Smooth muscle cell (in vitro differentiated cells): ENCODE results near the gene OR2A5. TPM values are rescaled to one million over a fixed set of nuclear protein-coding genes. Genes with fewer than 3 reads are reported as not detected.

Source experiments
- DNase-seq: peaks from one replicate; lab custom pipeline; 2025; ENCODE audit not compliant: unreplicated experiment; lab: John Stamatoyannopoulos, UW
- H2AFZ ChIP-seq: fragments of 200-600 bp; sonication (generic); 2 replicates; pipeline ENCODE4 v1.6.0; 2016; ENCODE audit warnings: antibody characterized with exemption, low read depth, mild to moderate bottlenecking
- H3F3A ChIP-seq: fragments of 200-600 bp; sonication (generic); 2 replicates; pipeline ENCODE4 v1.6.0; 2017; ENCODE audit warnings: antibody characterized with exemption, low read depth
- H3K27ac ChIP-seq: fragments of 200-600 bp; sonication (generic); 2 replicates; pipeline ENCODE4 v1.5.1; 2016; ENCODE audit warnings: low read depth, mild to moderate bottlenecking
- H3K27me3 ChIP-seq: fragments of 200-600 bp; sonication (generic); 2 replicates; pipeline ENCODE4 v1.6.1; 2016; ENCODE audit warnings: low read depth, mild to moderate bottlenecking
- H3K36me3 ChIP-seq: fragments of 200-600 bp; sonication (generic); 2 replicates; pipeline ENCODE4 v1.5.1; 2016; ENCODE audit warnings: low read depth
- H3K4me1 ChIP-seq: fragments of 200-600 bp; sonication (generic); 2 replicates; pipeline ENCODE4 v1.5.1; 2016; ENCODE audit warnings: low read depth
- H3K4me2 ChIP-seq: fragments of 200-600 bp; sonication (generic); 2 replicates; pipeline ENCODE4 v1.6.0; 2016; ENCODE audit warnings: mild to moderate bottlenecking
- H3K4me3 ChIP-seq: fragments of 200-600 bp; sonication (generic); 2 replicates; pipeline ENCODE4 v1.5.1; 2016; ENCODE audit warnings: mild to moderate bottlenecking
- H3K79me2 ChIP-seq: fragments of 200-600 bp; sonication (generic); 2 replicates; pipeline ENCODE4 v1.6.0; 2016; ENCODE audit warnings: low read depth, mild to moderate bottlenecking
- H3K9ac ChIP-seq: fragments of 200-600 bp; sonication (generic); 2 replicates; pipeline ENCODE4 v1.6.0; 2016; ENCODE audit warnings: low read depth
- H3K9me3 ChIP-seq: fragments of 200-600 bp; sonication (generic); replicated peaks from 2 replicates; pipeline ENCODE4 v1.5.1; 2016; ENCODE audit warnings: low read depth
- H4K20me1 ChIP-seq: fragments of 200-600 bp; sonication (generic); 2 replicates; pipeline ENCODE4 v1.6.0; 2016; ENCODE audit warnings: low read depth
- WGBS: methylation state at CpG from one replicate; pipeline ENCODE4 v1.1.7; 2016; ENCODE audit warnings: low lambda C conversion rate; 5-methylcytosine and 5-hydroxymethylcytosine counted together
- polyA plus RNA-seq: library from polyadenylated mRNA; unstranded; fragments of >200 nt; fragmentation: Nextera tagmentation; extraction: Ambion mirVana; gene quantifications from 2 replicates; pipeline ENCODE4 v1.2.1, GENCODE V29; 2016
- total RNA-seq: library from RNA; depleted of rRNA; stranded (reverse); fragments of >200 nt; gene quantifications from 2 replicates; pipeline ENCODE4 v1.2.3, GENCODE V29; 2014
- TF ChIP-seq, protein P1 (sequence below): fragments of 200-600 bp; sonication (generic); IDR thresholded peaks from 2 replicates; pipeline ENCODE4 v1.5.1; 2017; ENCODE audit warnings: borderline replicate concordance, mild to moderate bottlenecking, antibody characterized with exemption; ENCODE audit not compliant: insufficient read depth, poor library complexity, severe bottlenecking

The OR2A5 gene
- total and polyA plus RNA-seq, 2 experiments from 2014 or later = not detected

DNA sequence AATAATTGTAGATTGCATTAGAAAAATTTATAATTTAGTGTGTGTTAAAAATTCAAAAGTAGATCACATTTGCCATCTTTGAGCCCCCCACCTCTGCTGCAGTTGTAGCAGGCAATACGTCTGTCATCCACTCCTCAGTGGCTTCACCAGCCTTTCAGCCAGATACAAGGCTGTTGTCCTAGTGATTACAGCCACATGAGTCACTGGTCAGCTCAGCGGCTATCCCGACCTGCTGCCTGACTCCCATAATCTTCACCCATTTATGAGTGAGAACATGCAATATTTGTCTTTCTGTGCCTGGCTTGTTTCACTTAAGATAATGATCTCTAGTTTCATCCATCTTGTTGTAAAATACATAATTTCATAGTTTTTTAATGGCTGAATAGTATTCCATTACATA is 9.2 kb downstream of the OR2A5 start:
- no peaks in the 10 kb centered on the region for H3K27me3 ChIP-seq
- no peaks in the 10 kb centered on the region for H3K9me3 ChIP-seq
- no peaks in the 10 kb centered on the region for H3K4me1 ChIP-seq
- no peak overlapping the region for H3K27ac ChIP-seq
- DNase-seq = no peak
- no peaks in the 10 kb centered on the region for H3K79me2 ChIP-seq
- H3F3A ChIP-seq = no peaks in the 10 kb centered on the region
- H4K20me1 ChIP-seq = no peaks in the 10 kb centered on the region
- no peak overlapping the region for H3K4me2 ChIP-seq
- no peak overlapping the region for H3K9ac ChIP-seq
- H3K36me3 ChIP-seq = no peaks in the 10 kb centered on the region
- TF ChIP-seq, protein P1, sequence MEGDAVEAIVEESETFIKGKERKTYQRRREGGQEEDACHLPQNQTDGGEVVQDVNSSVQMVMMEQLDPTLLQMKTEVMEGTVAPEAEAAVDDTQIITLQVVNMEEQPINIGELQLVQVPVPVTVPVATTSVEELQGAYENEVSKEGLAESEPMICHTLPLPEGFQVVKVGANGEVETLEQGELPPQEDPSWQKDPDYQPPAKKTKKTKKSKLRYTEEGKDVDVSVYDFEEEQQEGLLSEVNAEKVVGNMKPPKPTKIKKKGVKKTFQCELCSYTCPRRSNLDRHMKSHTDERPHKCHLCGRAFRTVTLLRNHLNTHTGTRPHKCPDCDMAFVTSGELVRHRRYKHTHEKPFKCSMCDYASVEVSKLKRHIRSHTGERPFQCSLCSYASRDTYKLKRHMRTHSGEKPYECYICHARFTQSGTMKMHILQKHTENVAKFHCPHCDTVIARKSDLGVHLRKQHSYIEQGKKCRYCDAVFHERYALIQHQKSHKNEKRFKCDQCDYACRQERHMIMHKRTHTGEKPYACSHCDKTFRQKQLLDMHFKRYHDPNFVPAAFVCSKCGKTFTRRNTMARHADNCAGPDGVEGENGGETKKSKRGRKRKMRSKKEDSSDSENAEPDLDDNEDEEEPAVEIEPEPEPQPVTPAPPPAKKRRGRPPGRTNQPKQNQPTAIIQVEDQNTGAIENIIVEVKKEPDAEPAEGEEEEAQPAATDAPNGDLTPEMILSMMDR = no peak
- H2AFZ ChIP-seq = no peak overlapping the region
- H3K4me3 ChIP-seq = no peak overlapping the region
- WGBS = 4% methylated on average over 3 of the region's 3 CpGs

DNA sequence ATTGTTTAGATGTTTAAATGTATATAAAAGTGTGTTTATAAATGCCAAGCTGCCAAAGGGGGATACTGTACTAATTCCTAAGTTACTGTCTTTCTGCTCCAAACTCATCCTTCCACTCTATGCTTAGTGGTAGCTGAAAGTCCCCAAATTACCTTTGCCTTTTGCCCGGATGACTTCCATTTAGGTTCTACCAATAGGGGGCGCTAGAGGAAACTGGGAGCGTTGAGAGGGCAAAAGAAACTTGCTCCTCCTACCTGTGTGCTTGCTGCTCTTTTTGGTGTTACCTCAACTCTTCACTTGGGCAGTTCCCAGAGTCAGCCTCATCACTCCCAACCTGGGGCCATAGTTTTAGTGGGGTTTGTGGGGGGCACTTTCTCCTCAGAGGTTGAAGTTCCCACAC is 15.0 kb downstream of the OR2A5 start:
- no peak overlapping the region for H2AFZ ChIP-seq
- H3K9ac ChIP-seq = no peak overlapping the region
- DNase-seq = no peak
- no peaks in the 10 kb centered on the region for H3K79me2 ChIP-seq
- no peaks in the 10 kb centered on the region for H3K4me1 ChIP-seq
- H3K27me3 ChIP-seq = no peaks in the 10 kb centered on the region
- WGBS = 41% methylated on average over 3 of the region's 3 CpGs
- H3K9me3 ChIP-seq = no peaks in the 10 kb centered on the region
- H3K4me3 ChIP-seq = no peak overlapping the region
- TF ChIP-seq, protein P1 = peak; percentile 52
- no peaks in the 10 kb centered on the region for H4K20me1 ChIP-seq
- no peak overlapping the region for H3K4me2 ChIP-seq
- H3K36me3 ChIP-seq = no peaks in the 10 kb centered on the region
- H3F3A ChIP-seq = no peaks in the 10 kb centered on the region
- H3K27ac ChIP-seq = no peak overlapping the region

DNA sequence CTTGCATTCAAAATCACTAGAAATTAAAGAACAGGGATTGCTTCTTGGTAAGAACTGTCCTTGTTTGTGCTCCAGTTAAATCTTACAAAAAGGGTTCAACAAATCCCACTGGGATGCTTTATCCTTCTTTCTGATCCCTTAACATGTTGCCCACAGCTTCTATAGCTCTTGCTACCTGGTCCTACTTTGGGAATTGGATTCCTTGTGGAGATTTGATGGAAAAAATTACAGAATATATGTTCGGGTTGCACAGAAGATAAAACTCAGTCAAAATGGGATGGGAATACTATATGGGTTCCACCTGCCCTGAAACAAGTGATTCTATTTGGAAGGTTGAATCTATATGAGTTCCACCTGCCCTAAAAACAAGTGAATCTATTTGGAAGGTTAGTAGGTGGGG is 20.8 kb downstream of the OR2A5 start, which contains the start of gene OR2A25:
Gene OR2A25 (plus strand): TSS at position 301 of the 400 bp plus-strand sequence. CDS start 4,409 bp downstream, outside the sequence.
- no peak for DNase-seq
- Histone ChIP-seq H3K9me3 (no peaks in the 10 kb centered on the region), H3K4me1 (no peaks in the 10 kb centered on the region), H2AFZ (no peak within 1 kb of the TSS), H3K27ac (no peak within 1 kb of the TSS), H3F3A (no peaks in the 10 kb centered on the region), H3K4me2 (no peak within 1 kb of the TSS), H4K20me1 (no peaks in the 10 kb centered on the region), H3K4me3 (no peak within 1 kb of the TSS), H3K79me2 (no peaks in the 10 kb centered on the region), H3K36me3 (no peaks in the 10 kb centered on the region), H3K27me3 (no peaks in the 10 kb centered on the region), H3K9ac (no peak within 1 kb of the TSS)
- TF ChIP-seq, protein P1 = no peak
- 83% methylated on average over 1 of the region's 1 CpG for WGBS

DNA sequence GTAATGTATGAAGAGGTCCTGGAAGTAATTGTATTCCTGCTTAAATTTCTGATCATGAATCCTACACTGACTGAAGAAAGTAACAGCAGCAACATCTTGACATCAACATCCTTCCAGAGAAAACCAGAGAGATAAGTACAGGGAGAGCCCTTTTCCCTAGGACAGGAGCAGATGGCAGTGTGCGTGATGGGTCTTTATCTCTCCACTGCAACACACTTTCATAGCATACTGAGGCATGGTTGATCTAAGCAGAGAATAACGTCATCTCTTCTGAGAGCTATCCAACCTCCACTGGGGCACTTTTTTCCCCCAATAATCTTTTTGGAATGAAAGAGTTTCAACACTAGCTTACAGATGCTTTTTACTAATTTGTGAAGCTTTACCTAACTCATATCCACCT is 21.2 kb downstream of the OR2A5 start:
- Histone ChIP-seq H3K4me2 (no peak overlapping the region), H3K79me2 (no peaks in the 10 kb centered on the region), H3F3A (no peaks in the 10 kb centered on the region), H4K20me1 (no peaks in the 10 kb centered on the region), H2AFZ (no peak overlapping the region), H3K9ac (no peak overlapping the region), H3K4me1 (no peaks in the 10 kb centered on the region), H3K27ac (no peak overlapping the region), H3K36me3 (no peaks in the 10 kb centered on the region), H3K4me3 (no peak overlapping the region), H3K27me3 (no peaks in the 10 kb centered on the region), H3K9me3 (no peaks in the 10 kb centered on the region)
- no peak for DNase-seq
- TF ChIP-seq, protein P1 = no peak
- 63% methylated on average over 2 of the region's 2 CpGs for WGBS
